Prostate gland (tissue), 2 donors: Measurements from ENCODE around the gene XPR1. TPM values are rescaled to one million over a fixed set of nuclear protein-coding genes. Genes with fewer than 3 reads are reported as not detected.
"Not testable (repeated sequence)": the region's sequence is repeated elsewhere in the genome, so short reads cannot be mapped to it uniquely, and the experiment has no call there.

Experiments used
- DNase-seq: peaks from one replicate; pipeline ENCODE4 v3.0.0-alpha.2; 2019; ENCODE audit warnings: low spot score
- H3K27ac ChIP-seq, 2 donors: fragments of 200-600 bp; sonication (generic); 2 replicates each; pipeline ENCODE4 v1.5.1; 2017 to 2019
- H3K27me3 ChIP-seq: fragments of 200-600 bp; sonication (generic); replicated peaks from 2 replicates; pipeline ENCODE4 v1.5.1; 2019; ENCODE audit not compliant: insufficient read depth
- H3K36me3 ChIP-seq, 2 donors: fragments of 200-600 bp; sonication (generic); 1 replicate in 1 of 2; 2 replicates in 1 of 2; pipeline versions ENCODE4 v1.5.1 to v1.8.1; 2017 to 2019
- H3K4me1 ChIP-seq: fragments of 200-600 bp; sonication (generic); replicated peaks from 2 replicates; pipeline ENCODE4 v1.5.1; 2019
- H3K4me3 ChIP-seq, 2 donors: fragments of 200-600 bp; sonication (generic); 2 replicates each; pipeline ENCODE4 v1.5.1; 2017 to 2019
- H3K9me3 ChIP-seq: fragments of 200-600 bp; sonication (generic); 2 replicates; pipeline ENCODE4 v1.5.1; 2017
- POLR2A ChIP-seq: fragments of 450-650 bp; IDR thresholded peaks from one replicate; pipeline ENCODE4 v1.6.1; 2016; ENCODE audit warnings: antibody characterized with exemption, mild to moderate bottlenecking
- POLR2AphosphoS5 ChIP-seq: sonication (generic); formaldehyde crosslinking; IDR thresholded peaks from one replicate; pipeline ENCODE4 v1.6.1; 2017; ENCODE audit warnings: antibody characterized with exemption
- WGBS: methylation state at CpG from one replicate; pipeline ENCODE4 v1.1.5; 2018; 5-methylcytosine and 5-hydroxymethylcytosine counted together
- intact Hi-C: fragments of 100-400 bp; cut with DNase I; formaldehyde crosslinking; loops from one replicate; pipeline ENCODE4 v1.14.2; 2022
- total RNA-seq, 2 donors: library from RNA; depleted of rRNA; stranded (reverse); fragments of >200 nt; gene quantifications; one replicate each; pipeline ENCODE4 v1.1.0, GENCODE V29; 2016
- TF ChIP-seq, protein P1 (sequence below), 4 experiments: fragments of 200-600 bp in 2 of 4; fragments of 450-650 bp in 2 of 4; sonication (generic) in 2 of 4; IDR thresholded peaks; 1 replicate in 3 of 4; 2 replicates in 1 of 4; pipeline ENCODE4 v1.5.1; 2016 to 2019; ENCODE audit warnings: antibody characterized with exemption in 4 of 4, mild to moderate bottlenecking in 2 of 4, moderate library complexity in 2 of 4

The XPR1 gene
- total RNA-seq, 2 donors from 2014 or later = 17.5 to 70.3 TPM

DNA sequence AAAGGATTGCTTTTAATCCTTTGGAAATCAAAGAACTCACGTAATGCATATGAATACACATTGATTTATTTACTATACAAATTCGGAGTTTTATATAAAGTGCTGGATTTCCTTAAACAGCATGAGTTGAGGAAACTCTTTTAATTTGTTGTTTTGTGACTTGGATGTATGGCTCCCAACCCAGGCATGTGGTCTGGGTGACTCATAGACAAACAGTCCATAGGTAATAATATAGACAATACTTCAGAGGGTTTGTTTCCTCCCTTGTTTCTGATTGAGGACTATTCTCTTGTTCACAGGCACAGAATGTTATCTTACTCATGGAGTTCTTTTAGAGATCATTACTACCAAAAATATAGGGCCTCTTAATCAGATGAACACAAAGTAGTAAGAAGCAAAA, 43.8 kb downstream of the XPR1 start:
- Histone ChIP-seq H3K9me3 (no peaks in the 10 kb centered on the region), H3K4me1 (no peaks in the 10 kb centered on the region), H3K4me3 (no peak overlapping the region), H3K27me3 (no peaks in the 10 kb centered on the region), H3K27ac (no peak overlapping the region), H3K36me3 (no peaks in the 10 kb centered on the region)
- intact Hi-C loops = no loop called here
- 81% methylated on average over 2 of the region's 2 CpGs for WGBS
- DNase-seq = no peak
- TF ChIP-seq, protein P1, sequence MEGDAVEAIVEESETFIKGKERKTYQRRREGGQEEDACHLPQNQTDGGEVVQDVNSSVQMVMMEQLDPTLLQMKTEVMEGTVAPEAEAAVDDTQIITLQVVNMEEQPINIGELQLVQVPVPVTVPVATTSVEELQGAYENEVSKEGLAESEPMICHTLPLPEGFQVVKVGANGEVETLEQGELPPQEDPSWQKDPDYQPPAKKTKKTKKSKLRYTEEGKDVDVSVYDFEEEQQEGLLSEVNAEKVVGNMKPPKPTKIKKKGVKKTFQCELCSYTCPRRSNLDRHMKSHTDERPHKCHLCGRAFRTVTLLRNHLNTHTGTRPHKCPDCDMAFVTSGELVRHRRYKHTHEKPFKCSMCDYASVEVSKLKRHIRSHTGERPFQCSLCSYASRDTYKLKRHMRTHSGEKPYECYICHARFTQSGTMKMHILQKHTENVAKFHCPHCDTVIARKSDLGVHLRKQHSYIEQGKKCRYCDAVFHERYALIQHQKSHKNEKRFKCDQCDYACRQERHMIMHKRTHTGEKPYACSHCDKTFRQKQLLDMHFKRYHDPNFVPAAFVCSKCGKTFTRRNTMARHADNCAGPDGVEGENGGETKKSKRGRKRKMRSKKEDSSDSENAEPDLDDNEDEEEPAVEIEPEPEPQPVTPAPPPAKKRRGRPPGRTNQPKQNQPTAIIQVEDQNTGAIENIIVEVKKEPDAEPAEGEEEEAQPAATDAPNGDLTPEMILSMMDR (IDR thresholded peaks at IDR 0.05) = no peak
- no peak for TF ChIP-seq POLR2A
- no peak for TF ChIP-seq POLR2AphosphoS5

DNA sequence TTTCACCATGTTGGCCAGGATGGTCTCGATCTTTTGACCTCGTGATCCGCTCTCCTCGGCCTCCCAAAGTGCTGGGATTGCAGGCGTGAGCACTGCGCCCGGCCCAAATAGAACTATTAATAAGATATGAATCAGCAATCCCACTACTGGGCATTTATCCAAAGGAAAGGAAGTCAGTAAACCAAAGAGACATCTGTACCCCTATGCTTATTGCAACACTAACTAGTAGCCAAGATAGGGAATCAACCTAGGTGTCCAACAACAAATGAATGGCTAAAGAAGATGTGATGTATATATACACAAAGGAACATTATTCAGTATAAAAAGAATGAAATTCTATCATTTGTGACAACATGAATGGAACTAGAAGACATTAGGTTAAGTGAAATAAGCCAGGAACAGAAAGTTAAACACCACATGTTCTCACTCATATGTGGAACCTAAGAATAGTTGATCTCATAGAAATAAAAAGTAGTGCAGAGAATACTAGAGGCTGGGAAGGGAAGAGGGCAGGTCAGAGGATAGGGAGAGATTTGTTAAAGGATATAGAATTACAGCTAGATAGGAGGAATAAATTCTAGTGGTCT, 48.8 kb downstream of the XPR1 start:
- H3K4me3 ChIP-seq = no peak overlapping the region

GRCh38 chr1:180683117-180683516, 51.3 kb downstream of the XPR1 start:
- H3K36me3 ChIP-seq, H3K4me3 ChIP-seq, H3K4me1 ChIP-seq, H3K9me3 ChIP-seq, H3K27ac ChIP-seq, H3K27me3 ChIP-seq, DNase-seq, intact Hi-C loops: not testable (repeated sequence)
- 100% methylated on average over 3 of the region's 3 CpGs for WGBS

More for the DNA sequence above, 48.8 kb downstream of the XPR1 start:
- TF ChIP-seq, protein P1 (IDR thresholded peaks at IDR 0.05) = no peak
- TF ChIP-seq POLR2A = no peak
- no peak for TF ChIP-seq POLR2AphosphoS5
- 88% methylated on average over 7 of the region's 7 CpGs for whole genome bisulfite sequencing
- no peak for DNase-seq
- intact Hi-C loops = no loop called here
- H3K27me3 ChIP-seq = no peaks in the 10 kb centered on the region
- no peaks in the 10 kb centered on the region for H3K9me3 ChIP-seq
- H3K36me3 ChIP-seq = no peaks in the 10 kb centered on the region
- H3K27ac ChIP-seq = no peak overlapping the region
- H3K4me1 ChIP-seq = no peaks in the 10 kb centered on the region

- Histone ChIP-seq H3K27me3 (no peaks in the 10 kb centered on the region), H3K4me3 (no peak overlapping the region), H3K9me3 (no peaks in the 10 kb centered on the region), H3K36me3 (no peaks in the 10 kb centered on the region), H3K4me1 (no peaks in the 10 kb centered on the region), H3K27ac (no peak overlapping the region)
- DNase-seq = no peak
- intact Hi-C loops = no loop called here
- 53% methylated on average over 2 of the region's 2 CpGs for WGBS
- TF ChIP-seq POLR2AphosphoS5 = no peak
- TF ChIP-seq, protein P1 (IDR thresholded peaks at IDR 0.05) = no peak
- no peak for TF ChIP-seq POLR2A
Observed at GRCh38 chr1:180691322-180691913, 59.6 kb downstream of the XPR1 start.

GRCh38 chr1:180693564-180694244, 61.9 kb downstream of the XPR1 start:
- TF ChIP-seq POLR2AphosphoS5 (no peak), POLR2A (no peak)
- TF ChIP-seq, protein P1 (IDR thresholded peaks at IDR 0.05) = no peak
- intact Hi-C loops = no loop called here
- no peaks in the 10 kb centered on the region for H3K9me3 ChIP-seq

More at GRCh38 chr1:180693564-180694244, 61.9 kb downstream of the XPR1 start:
- Histone ChIP-seq H3K27me3 (no peaks in the 10 kb centered on the region), H3K4me3 (no peak overlapping the region), H3K27ac (no peak overlapping the region), H3K36me3 (no peaks in the 10 kb centered on the region), H3K4me1 (no peaks in the 10 kb centered on the region)
- no peak for DNase-seq
- WGBS = 90% methylated on average over 5 of the region's 5 CpGs
